H1 (cell line): ENCODE results near the gene ZNF750. TPM values are rescaled to one million over a fixed set of nuclear protein-coding genes. Genes with fewer than 3 reads are reported as not detected.

Experiments
- CTCF ChIA-PET: fragments of 300-600 bp; sonication (Branson Sonifier 250); formaldehyde crosslinking; loops from one replicate; lab custom pipeline; 2021; ENCODE audit not compliant: partially characterized antibody; lab: Charles Lee
- POLR2A ChIA-PET: fragments of 300-600 bp; sonication (Branson Sonifier 250); formaldehyde crosslinking; loops from one replicate; lab custom pipeline; 2021; ENCODE audit warnings: inconsistent platforms; ENCODE audit not compliant: partially characterized antibody; lab: Charles Lee
- DNase-seq, 2 experiments: peaks; one replicate each; pipeline versions ENCODE4 v3.0.0 to v3.0.0-alpha.2; 2010 to 2022; ENCODE audit warnings: low spot score in 2 of 2, low read depth in 1 of 2, mixed read lengths in 1 of 2
- FAIRE-seq: peaks from 2 replicates; lab custom pipeline; 2011; peaks lifted over from hg19 to GRCh38; lab: Jason Lieb, UNC
- H2AFZ ChIP-seq: 2 replicates; pipeline ENCODE4 v1.8.1; 2012; ENCODE audit warnings: low read length, inconsistent platforms
- H2AK5ac ChIP-seq: 2 replicates; pipeline ENCODE4 v1.6.1; 2013; ENCODE audit warnings: low read depth, low read length
- H2BK120ac ChIP-seq: replicated peaks from 2 replicates; pipeline ENCODE3; 2013; ENCODE audit warnings: low read depth, low read length, inconsistent platforms
- H2BK12ac ChIP-seq: 2 replicates; pipeline ENCODE4 v1.6.1; 2013; ENCODE audit warnings: low read depth, low read length
- H2BK15ac ChIP-seq: 2 replicates; pipeline ENCODE4 v1.6.1; 2013; ENCODE audit warnings: low read length
- H2BK20ac ChIP-seq: 2 replicates; pipeline ENCODE4 v1.6.1; 2013; ENCODE audit warnings: low read length
- H2BK5ac ChIP-seq: 2 replicates; pipeline ENCODE4 v1.6.1; 2013; ENCODE audit warnings: low read depth, low read length
- H3K14ac ChIP-seq: 2 replicates; pipeline ENCODE4 v1.6.1; 2013; ENCODE audit warnings: inconsistent platforms; ENCODE audit not compliant: insufficient read length
- H3K18ac ChIP-seq: 2 replicates; pipeline ENCODE4 v1.6.1; 2013; ENCODE audit warnings: low read length; ENCODE audit errors: extremely low read depth
- H3K23ac ChIP-seq: 2 replicates; pipeline ENCODE4 v1.6.1; 2013; ENCODE audit warnings: inconsistent platforms; ENCODE audit not compliant: insufficient read length
- H3K23me2 ChIP-seq: 2 replicates; pipeline ENCODE4 v1.6.1; 2013; ENCODE audit warnings: low read depth, low read length
- H3K27ac ChIP-seq: 2 replicates; pipeline ENCODE4 v1.6.1; 2011; ENCODE audit warnings: low read depth, low read length, inconsistent platforms
- H3K27me3 ChIP-seq, 4 experiments: replicated peaks in 1 of 4; 1 replicate in 1 of 4; 2 replicates in 3 of 4; pipeline versions ENCODE4 v1.6.1 to v1.8.1; 2011 to 2013; ENCODE audit warnings: low read length in 3 of 4, mild to moderate bottlenecking in 3 of 4, inconsistent platforms in 2 of 4, mixed read lengths in 2 of 4, moderate library complexity in 1 of 4; ENCODE audit not compliant: control insufficient read depth in 3 of 4, insufficient read depth in 3 of 4; ENCODE audit errors: extremely low read depth in 1 of 4
- H3K36me3 ChIP-seq, 4 experiments: 2 replicates each; pipeline versions ENCODE4 v1.6.1 to v1.8.1; 2011 to 2013; ENCODE audit warnings: mild to moderate bottlenecking in 4 of 4, low read length in 3 of 4, moderate library complexity in 2 of 4, control low read depth in 1 of 4, inconsistent platforms in 1 of 4; ENCODE audit not compliant: insufficient read depth in 4 of 4, control insufficient read depth in 2 of 4
- H3K4ac ChIP-seq: replicated peaks from 2 replicates; pipeline ENCODE3; 2013; ENCODE audit warnings: low read length, low read depth, mixed read lengths, inconsistent platforms; ENCODE audit not compliant: insufficient read length
- H3K4me1 ChIP-seq, 4 experiments: replicated peaks in 1 of 4; 1 replicate in 1 of 4; 2 replicates in 3 of 4; pipeline versions ENCODE4 v1.6.1 to v1.8.1; 2011 to 2013; ENCODE audit warnings: low read length in 3 of 4, inconsistent platforms in 2 of 4, mixed read lengths in 1 of 4; ENCODE audit not compliant: insufficient read depth in 4 of 4, control insufficient read depth in 3 of 4
- H3K4me2 ChIP-seq, 2 experiments: 2 replicates each; pipeline versions ENCODE4 v1.6.1 to v1.8.1; 2011 to 2013; ENCODE audit warnings: low read depth in 2 of 2, low read length in 2 of 2, control low read depth in 1 of 2, inconsistent platforms in 1 of 2, mild to moderate bottlenecking in 1 of 2; ENCODE audit not compliant: insufficient read depth in 1 of 2
- H3K4me3 ChIP-seq, 4 experiments: fragments of 200-600, 300-600 bp in 1 of 4; sonication (generic), shearing (Covaris generic), sonication (Bioruptor Twin) in 1 of 4; 2 replicates each; pipeline versions ENCODE4 v1.5.1 to v1.8.1; 2011 to 2016; ENCODE audit warnings: low read length in 4 of 4, low read depth in 3 of 4, control low read depth in 2 of 4, inconsistent platforms in 2 of 4, mild to moderate bottlenecking in 2 of 4, mixed read lengths in 1 of 4, moderate library complexity in 1 of 4; ENCODE audit not compliant: insufficient read depth in 2 of 4; ENCODE audit errors: extremely low read depth in 1 of 4
- H3K56ac ChIP-seq: replicated peaks from 2 replicates; pipeline ENCODE3; 2013; ENCODE audit warnings: low read depth, mild to moderate bottlenecking, mixed read lengths, low read length, inconsistent platforms; ENCODE audit not compliant: insufficient read length
- H3K79me1 ChIP-seq: 2 replicates; pipeline ENCODE4 v1.6.1; 2013; ENCODE audit warnings: low read depth, low read length, control low read depth
- H3K79me2 ChIP-seq, 2 experiments: 2 replicates each; pipeline versions ENCODE4 v1.6.1 to v1.8.1; 2012 to 2013; ENCODE audit warnings: low read length in 2 of 2, mild to moderate bottlenecking in 2 of 2, inconsistent platforms in 1 of 2; ENCODE audit not compliant: insufficient read depth in 2 of 2, control insufficient read depth in 1 of 2
- H3K9ac ChIP-seq, 4 experiments: replicated peaks in 1 of 4; 1 replicate in 1 of 4; 2 replicates in 3 of 4; pipeline versions ENCODE4 v1.6.1 to v1.8.1; 2011 to 2013; ENCODE audit warnings: low read depth in 3 of 4, low read length in 3 of 4, control low read depth in 2 of 4, mild to moderate bottlenecking in 2 of 4, moderate library complexity in 2 of 4, inconsistent platforms in 1 of 4; ENCODE audit errors: extremely low read depth in 1 of 4
- H3K9me3 ChIP-seq, 2 experiments: 2 replicates each; pipeline versions ENCODE4 v1.6.1 to v1.8.1; 2012 to 2013; ENCODE audit warnings: mild to moderate bottlenecking in 2 of 2, moderate library complexity in 2 of 2, control low read depth in 1 of 2, inconsistent platforms in 1 of 2, low read depth in 1 of 2, low read length in 1 of 2, mixed read lengths in 1 of 2; ENCODE audit not compliant: insufficient read depth in 2 of 2
- H4K20me1 ChIP-seq, 2 experiments: replicated peaks in 1 of 2; 2 replicates each; pipeline versions ENCODE3 to v1.8.1; 2011 to 2013; ENCODE audit warnings: inconsistent platforms in 2 of 2, low read length in 2 of 2, mild to moderate bottlenecking in 1 of 2; ENCODE audit not compliant: insufficient read depth in 2 of 2, control insufficient read depth in 1 of 2
- H4K5ac ChIP-seq: 2 replicates; pipeline ENCODE4 v1.6.1; 2013; ENCODE audit warnings: low read length, low read depth, mixed read lengths, inconsistent platforms; ENCODE audit not compliant: insufficient read length
- H4K8ac ChIP-seq: 2 replicates; pipeline ENCODE4 v1.8.0; 2013; ENCODE audit warnings: mild to moderate bottlenecking, moderate library complexity, low read length, inconsistent platforms; ENCODE audit not compliant: insufficient read depth; ENCODE audit errors: extremely low read depth
- H4K91ac ChIP-seq: replicated peaks from 2 replicates; pipeline ENCODE3; 2013; ENCODE audit warnings: low read length, mixed read lengths, inconsistent platforms; ENCODE audit not compliant: insufficient read length
- CBX5 ChIP-seq: fragments of 300-800, 300-1000 bp; sonication (generic); IDR thresholded peaks from 2 replicates; pipeline ENCODE4 v1.7.1; 2016; ENCODE audit warnings: antibody characterized with exemption, low read length, low read depth
- CEBPB ChIP-seq: IDR thresholded peaks from 2 replicates; pipeline ENCODE4 v1.6.1; 2012; ENCODE audit warnings: low read depth, low read length
- E2F6 ChIP-seq: IDR thresholded peaks from 2 replicates; pipeline ENCODE4 v1.6.1; 2012; ENCODE audit warnings: inconsistent platforms
- FOSL1 ChIP-seq: IDR thresholded peaks from 2 replicates; pipeline ENCODE4 v1.6.1; 2011; ENCODE audit warnings: mild to moderate bottlenecking, low read depth, low read length, moderate library complexity; ENCODE audit not compliant: insufficient read depth
- GABPA ChIP-seq: IDR thresholded peaks from 2 replicates; pipeline ENCODE4 v1.6.1; 2011; ENCODE audit warnings: mild to moderate bottlenecking, low read length, moderate library complexity, borderline replicate concordance; ENCODE audit not compliant: insufficient read depth
- JUN ChIP-seq: IDR thresholded peaks from 2 replicates; pipeline ENCODE4 v1.6.1; 2011; ENCODE audit warnings: low read depth, mild to moderate bottlenecking, improper control_type of control experiment, low read length
- JUND ChIP-seq: IDR thresholded peaks from 2 replicates; pipeline ENCODE4 v1.6.1; 2011; ENCODE audit warnings: mild to moderate bottlenecking, improper control_type of control experiment, low read length
- KDM5A ChIP-seq: fragments of 200-600 bp; IDR thresholded peaks from 2 replicates; pipeline ENCODE4 v1.7.1; 2012; ENCODE audit warnings: mild to moderate bottlenecking, low read length, inconsistent platforms, mixed read lengths
- NRF1 ChIP-seq: IDR thresholded peaks from 2 replicates; pipeline ENCODE4 v1.6.1; 2011; ENCODE audit warnings: mild to moderate bottlenecking, low read depth, low read length, improper control_type of control experiment
- POLR2A ChIP-seq, 2 experiments: IDR thresholded peaks; 1 replicate in 1 of 2; 2 replicates in 1 of 2; pipeline ENCODE4 v1.6.1; 2011; ENCODE audit warnings: low read depth in 2 of 2, low read length in 2 of 2, mild to moderate bottlenecking in 2 of 2; ENCODE audit errors: control extremely low read depth in 1 of 2
- RBBP5 ChIP-seq: IDR thresholded peaks from 2 replicates; pipeline ENCODE4 v1.7.1; 2012; ENCODE audit warnings: low read depth, mild to moderate bottlenecking, inconsistent platforms, low read length, moderate library complexity, borderline replicate concordance
- SIX5 ChIP-seq: IDR thresholded peaks from 2 replicates; pipeline ENCODE4 v1.6.1; 2011; ENCODE audit warnings: mild to moderate bottlenecking, low read depth, low read length
- YY1 ChIP-seq: IDR thresholded peaks from 2 replicates; pipeline ENCODE4 v1.6.1; 2011; ENCODE audit warnings: low read depth, mild to moderate bottlenecking, low read length
- ZNF274 ChIP-seq: IDR thresholded peaks from 2 replicates; pipeline ENCODE4 v1.7.0; 2012; ENCODE audit warnings: low read length, borderline replicate concordance; ENCODE audit errors: extremely low read depth
- WGBS, 2 experiments: shearing (Covaris generic) in 1 of 2; methylation state at CpG; one replicate each; pipeline versions ENCODE4 v1.1.6 to v1.1.7; 2013 to 2015; ENCODE audit warnings: low lambda C conversion rate in 2 of 2, mixed read lengths in 2 of 2, inconsistent platforms in 1 of 2, low coverage in 1 of 2, missing lambda C conversion rate in 1 of 2; ENCODE audit not compliant: insufficient replicate concordance in 2 of 2, insufficient coverage in 1 of 2, insufficient read length in 1 of 2; ENCODE audit errors: extremely low coverage in 1 of 2, missing lambda C conversion rate in 1 of 2; 5-methylcytosine and 5-hydroxymethylcytosine counted together
- polyA plus RNA-seq, 7 experiments: library from polyadenylated mRNA; depleted of rRNA in 3 of 7; stranded (reverse) in 5 of 7; unstranded in 2 of 7; fragments of >200 nt in 5 of 7; fragments of 200-250 nt in 2 of 7; gene quantifications; 1 replicate in 5 of 7; 2 replicates in 1 of 7; 4 replicates in 1 of 7; pipeline versions ENCODE4 v1.2.1 to v1.2.3, GENCODE V29; 2011 to 2013; ENCODE audit warnings: missing spikeins in 2 of 7, mixed read lengths in 2 of 7
- total RNA-seq: library from RNA; stranded (reverse); fragmentation: NEBNext Ultra II Directional; extraction: Animal tissue kit (Norgen Biotek cat#: 25700); gene quantifications from 2 replicates; pipeline ENCODE4 v1.2.1, GENCODE V29; 2021

ZNF750 gene
- total and polyA plus RNA-seq, 2 of the 8 experiments (the other 6 are each of a cell fraction or from before 2014, with no cell fraction given): not detected

- Histone ChIP-seq H4K5ac (no peak overlapping the region), H3K14ac (no peak overlapping the region), H2AFZ (no peak overlapping the region), H2BK5ac (no peak overlapping the region), H2BK15ac (no peak overlapping the region), H4K91ac (no peak overlapping the region), H2BK120ac (no peak overlapping the region), H3K36me3 (peaks cover 4 to 33% (median 24%) of the 10 kb centered on the region in 4 experiments; a peak in 6 of 8 replicates), H3K9ac (no peak overlapping the region; a peak in 1 of 7 replicates), H2BK20ac (no peak overlapping the region), H2BK12ac (no peak overlapping the region), H3K4me2 (no peak overlapping the region), H3K27ac (no peak overlapping the region), H3K79me1 (peaks cover 15% of the 10 kb centered on the region), H3K27me3 (no peaks in the 10 kb centered on the region), H3K79me2 (peaks cover 0 to 30% of the 10 kb centered on the region in 2 experiments; a peak in 2 of 4 replicates), H2AK5ac (no peak overlapping the region), H3K23me2 (no peaks in the 10 kb centered on the region; the same call in 1 of the 2 replicates), H3K4me3 (no peak overlapping the region), H3K23ac (no peak overlapping the region), H3K4me1 (no peaks in the 10 kb centered on the region; a peak in 1 of 7 replicates), H4K8ac (no peak overlapping the region), H3K18ac (no peak overlapping the region), H3K56ac (no peak overlapping the region), H3K9me3 (peaks cover 16 to 19% of the 10 kb centered on the region in 2 experiments), H3K4ac (no peak overlapping the region), H4K20me1 (peaks cover 1 to 4% of the 10 kb centered on the region in 2 experiments)
- DNase-seq (no peak), FAIRE-seq (no peak)
- ChIA-PET CTCF (interaction anchor here (0.7 kb wide), 1 partner anchor 89 kb away, joined by 4 read pairs; no protein-coding TSS in a partner anchor), POLR2A (no interaction called here)
- WGBS, 2 experiments: 91% methylated on average over 44 of the region's 63 CpGs; no CpG with 5 or more reads in 1 of the 2 experiments
- no peak for TF ChIP-seq NRF1
- TF ChIP-seq RBBP5: no peak
- no peak for TF ChIP-seq SIX5
- TF ChIP-seq JUND: no peak
- TF ChIP-seq CBX5: no peak
- no peak for TF ChIP-seq YY1
- no peak for TF ChIP-seq GABPA
- TF ChIP-seq KDM5A: no peak
- TF ChIP-seq JUN: no peak
- TF ChIP-seq FOSL1: no peak
- no peak for TF ChIP-seq POLR2A (IDR thresholded peaks at IDR 0.05; ENCODE audit: control extremely low read depth in 1 of 2, low read depth in 2 of 2, low read length in 2 of 2)
- TF ChIP-seq E2F6: no peak
- no peak for TF ChIP-seq CEBPB
- no peak for TF ChIP-seq ZNF274
Measured at GRCh38 chr17:82801377-82801970, 38.3 kb downstream of the ZNF750 start.
